HCT116 (cell line): ENCODE data around the gene CERS3. TPM values are rescaled to one million over a fixed set of nuclear protein-coding genes. Genes with fewer than 3 reads are reported as not detected.

ENCODE experiments used
- ATAC-seq: fragments of 200-7000 bp; cut with Tn5 transposase; 2 replicates; pipeline ENCODE4 v1.9.1; 2020; ENCODE audit warnings: mild to moderate bottlenecking, moderate library complexity
- BruUV-seq: library from RNA; stranded (reverse); fragments of 400-500 nt; replicated peaks from 2 replicates; lab custom pipeline; 2021; lab: Mats Ljungman, UMichigan
- CTCF ChIA-PET: fragments of 300-600 bp; sonication (Branson Sonifier 250); formaldehyde crosslinking; loops from one replicate; lab custom pipeline; 2021; ENCODE audit warnings: antibody characterized with exemption; lab: Charles Lee
- POLR2A ChIA-PET: fragments of 300-600, 350-600 bp; sonication (Branson Sonifier 250); formaldehyde crosslinking; loops from one replicate; lab custom pipeline; 2021; ENCODE audit warnings: antibody characterized with exemption; lab: Charles Lee
- RAD21 ChIA-PET, 2 experiments: fragments of 300-600 bp; sonication (Branson Sonifier 250); formaldehyde crosslinking; loops; one replicate each; lab custom pipeline; 2023; ENCODE audit warnings: low total read pairs in 2 of 2; ENCODE audit not compliant: uncharacterized antibody in 2 of 2, unreplicated experiment in 2 of 2, low non-redundant PET in 1 of 2; lab: Charles Lee
- DNase-seq: peaks from one replicate; pipeline ENCODE4 v3.0.0-alpha.2; 2010; ENCODE audit warnings: low read depth, low spot score
- H2AFZ ChIP-seq: fragments of 200-600 bp; shearing (Covaris generic), sonication (generic); 2 replicates; pipeline ENCODE4 v1.6.1; 2017; ENCODE audit warnings: low read depth, mixed run types, mixed read lengths, antibody characterized with exemption, low read length; ENCODE audit not compliant: poor library complexity, severe bottlenecking
- H3K27ac ChIP-seq: 2 replicates; pipeline ENCODE4 v1.5.1; 2012; ENCODE audit warnings: low read depth, low read length
- H3K27me3 ChIP-seq: fragments of 200-600 bp; sonication (generic); 2 replicates; pipeline ENCODE4 v1.6.1; 2016; ENCODE audit warnings: mixed run types, low read length, mixed read lengths; ENCODE audit not compliant: insufficient read depth
- H3K36me3 ChIP-seq, 2 experiments: fragments of 200-500 bp in 1 of 2; fragments of 200-600 bp in 1 of 2; sonication (Bioruptor generic) in 1 of 2; sonication (generic) in 1 of 2; 2 replicates each; pipeline versions ENCODE4 v1.5.1 to v1.6.1; 2014 to 2016; ENCODE audit warnings: low read length in 2 of 2, inconsistent platforms in 1 of 2, mixed read lengths in 1 of 2, mixed run types in 1 of 2; ENCODE audit not compliant: insufficient read depth in 2 of 2, control insufficient read depth in 1 of 2
- H3K4me1 ChIP-seq, 2 experiments: fragments of 200-600 bp in 1 of 2; sonication (generic) in 1 of 2; 2 replicates each; pipeline versions ENCODE4 v1.5.1 to v1.6.1; 2012 to 2017; ENCODE audit warnings: low read length in 2 of 2, inconsistent platforms in 1 of 2, mild to moderate bottlenecking in 1 of 2, mixed read lengths in 1 of 2, mixed run types in 1 of 2, moderate library complexity in 1 of 2; ENCODE audit not compliant: insufficient read depth in 2 of 2, control insufficient read depth in 1 of 2
- H3K4me2 ChIP-seq: fragments of 200-600 bp; sonication (generic); 2 replicates; pipeline ENCODE4 v1.6.1; 2017; ENCODE audit warnings: mixed run types, low read length, mixed read lengths
- H3K4me3 ChIP-seq, 2 experiments: fragments of 200-600 bp in 1 of 2; sonication (generic) in 1 of 2; replicated peaks in 1 of 2; 2 replicates each; pipeline ENCODE4 v1.5.1; 2011 to 2016; ENCODE audit warnings: low read length in 2 of 2, control low read depth in 1 of 2, low read depth in 1 of 2, mild to moderate bottlenecking in 1 of 2, mixed read lengths in 1 of 2, mixed run types in 1 of 2
- H3K79me2 ChIP-seq: fragments of 200-600 bp; sonication (generic); 2 replicates; pipeline ENCODE4 v1.6.1; 2017; ENCODE audit warnings: mild to moderate bottlenecking, mixed run types, low read length, moderate library complexity, mixed read lengths; ENCODE audit not compliant: insufficient read depth
- H3K9ac ChIP-seq: fragments of 200-600 bp; sonication (generic); 2 replicates; pipeline ENCODE4 v1.6.1; 2016; ENCODE audit warnings: low read length, mixed read lengths
- H3K9me2 ChIP-seq: fragments of 200-600 bp; sonication (generic), shearing (Covaris generic); 2 replicates; pipeline ENCODE4 v1.6.1; 2017; ENCODE audit warnings: mixed run types, mild to moderate bottlenecking, moderate library complexity; ENCODE audit not compliant: insufficient read depth
- H3K9me3 ChIP-seq, 2 experiments: fragments of 200-500 bp in 1 of 2; fragments of 200-600 bp in 1 of 2; sonication (Bioruptor generic) in 1 of 2; sonication (generic) in 1 of 2; 2 replicates each; pipeline ENCODE4 v1.6.1; 2014 to 2017; ENCODE audit warnings: low read length in 2 of 2, mixed read lengths in 2 of 2, inconsistent platforms in 1 of 2, low read depth in 1 of 2, mild to moderate bottlenecking in 1 of 2, mixed run types in 1 of 2, moderate library complexity in 1 of 2; ENCODE audit not compliant: control insufficient read depth in 1 of 2, insufficient read depth in 1 of 2
- H4K20me1 ChIP-seq: fragments of 200-600 bp; sonication (generic), shearing (Covaris generic); 2 replicates; pipeline ENCODE4 v1.6.1; 2017; ENCODE audit warnings: mixed run types, mild to moderate bottlenecking, moderate library complexity; ENCODE audit not compliant: insufficient read depth
- EGR1 ChIP-seq: IDR thresholded peaks from 2 replicates; pipeline ENCODE4 v1.6.1; 2012; ENCODE audit warnings: low read depth
- ELF1 ChIP-seq: IDR thresholded peaks from 2 replicates; pipeline ENCODE4 v1.6.1; 2012; ENCODE audit warnings: low read depth, borderline replicate concordance
- EZH2phosphoT487 ChIP-seq: fragments of 200-600 bp; IDR thresholded peaks from 2 replicates; pipeline ENCODE4 v1.6.1; 2018; ENCODE audit warnings: antibody characterized with exemption, borderline replicate concordance
- MAX ChIP-seq: IDR thresholded peaks from 2 replicates; pipeline ENCODE4 v1.6.1; 2012
- POLR2A ChIP-seq: IDR thresholded peaks from 2 replicates; pipeline ENCODE4 v1.7.0; 2011; ENCODE audit warnings: borderline replicate concordance; ENCODE audit not compliant: insufficient read depth, insufficient read length; ENCODE audit errors: extremely low read depth
- POLR2AphosphoS5 ChIP-seq: IDR thresholded peaks from 2 replicates; pipeline ENCODE4 v1.6.1; 2011; ENCODE audit warnings: mild to moderate bottlenecking, low read depth, low read length, moderate library complexity
- REST ChIP-seq: IDR thresholded peaks from 2 replicates; pipeline ENCODE4 v1.6.1; 2012; ENCODE audit warnings: low read depth
- SIN3A ChIP-seq: IDR thresholded peaks from 2 replicates; pipeline ENCODE4 v1.6.1; 2012; ENCODE audit warnings: low read depth
- SRF ChIP-seq: IDR thresholded peaks from 2 replicates; pipeline ENCODE4 v1.6.1; 2012; ENCODE audit warnings: low read depth
- TCF7L2 ChIP-seq: IDR thresholded peaks from 2 replicates; pipeline ENCODE4 v1.7.0; 2011; ENCODE audit warnings: borderline replicate concordance, inconsistent platforms; ENCODE audit not compliant: insufficient read depth, insufficient read length; ENCODE audit errors: extremely low read depth
- ZNF274 ChIP-seq: fragments of 200-500 bp; sonication (Bioruptor generic); IDR thresholded peaks from 2 replicates; pipeline ENCODE4 v1.6.1; 2014; ENCODE audit warnings: mild to moderate bottlenecking, low read depth, low read length, inconsistent platforms
- intact Hi-C: fragments of 100-400 bp; cut with micrococcal nuclease; formaldehyde crosslinking; loops from 2 replicates; pipeline ENCODE4 v1.10.0; 2022
- total RNA-seq: library from RNA; stranded (reverse); gene quantifications from one replicate; pipeline ENCODE4 v1.2.1, GENCODE V29; 2021; ENCODE audit not compliant: unreplicated experiment

CERS3 gene
- total RNA-seq, 1 experiment from 2014 or later = not detected

GRCh38 chr15:100531204-100531603 is 2.5 kb upstream of the CERS3 start:
- intact Hi-C loops = no loop called here
- Histone ChIP-seq H2AFZ (no peak overlapping the region), H3K36me3 (no peaks in the 10 kb centered on the region), H3K4me1 (no peaks in the 10 kb centered on the region), H3K27ac (no peak overlapping the region), H3K9me2 (no peaks in the 10 kb centered on the region), H3K9me3 (no peaks in the 10 kb centered on the region), H3K4me3 (no peak overlapping the region), H3K4me2 (no peak overlapping the region)
- ChIA-PET CTCF (interaction anchor here (0.8 kb wide), 1 partner anchor 189 kb away, joined by 3 read pairs; the partner anchor contains the start of gene ADAMTS17), POLR2A (no interaction called here), RAD21 (no interaction called here)
- BruUV-seq = no TSS peak
- ATAC-seq (no peak), DNase-seq (no peak)
- TF ChIP-seq TCF7L2 (no peak), MAX (no peak), SIN3A (no peak), EZH2phosphoT487 (no peak), POLR2AphosphoS5 (no peak), EGR1 (no peak)
- TF ChIP-seq, all 23 proteins: peak for 0
- peaks cover 45% of the 10 kb centered on the region for H3K27me3 ChIP-seq
- no peak overlapping the region for H3K9ac ChIP-seq
- H3K79me2 ChIP-seq = no peaks in the 10 kb centered on the region
- no peaks in the 10 kb centered on the region for H4K20me1 ChIP-seq

DNA sequence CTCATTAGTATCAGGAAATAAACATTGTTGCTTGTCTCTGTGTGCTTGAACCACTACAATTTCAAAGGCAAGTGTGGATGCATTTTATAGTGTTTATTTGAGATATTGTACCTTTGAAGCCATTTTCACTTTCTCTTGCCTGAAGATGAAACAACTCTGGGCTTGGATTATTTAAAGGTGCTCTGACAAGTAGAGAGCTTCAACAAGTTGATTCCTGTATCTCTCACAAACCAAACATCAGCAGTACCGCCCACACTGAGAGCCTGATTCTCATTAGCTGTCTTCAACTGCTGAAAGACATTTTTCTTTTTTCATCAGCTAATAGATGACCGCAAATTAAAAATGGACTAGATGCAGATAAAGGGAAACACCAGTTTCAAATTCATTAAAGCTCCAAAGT is 806 bp upstream of the CERS3 start:
- no peak overlapping the region for H3K27ac ChIP-seq
- DNase-seq (no peak), ATAC-seq (no peak)
- BruUV-seq = no TSS peak
- H2AFZ ChIP-seq = no peak overlapping the region
- CTCF ChIA-PET = no interaction called here
- no peaks in the 10 kb centered on the region for H3K9me3 ChIP-seq
- no peak overlapping the region for H3K4me2 ChIP-seq
- H3K9me2 ChIP-seq = no peaks in the 10 kb centered on the region
- H3K4me1 ChIP-seq = no peaks in the 10 kb centered on the region
- POLR2A ChIA-PET = no interaction called here
- H3K4me3 ChIP-seq = no peak overlapping the region
- H3K9ac ChIP-seq = no peak overlapping the region
- peaks cover 39% of the 10 kb centered on the region for H3K27me3 ChIP-seq
- no peaks in the 10 kb centered on the region for H4K20me1 ChIP-seq
- no peaks in the 10 kb centered on the region for H3K36me3 ChIP-seq
- RAD21 ChIA-PET = no interaction called here
- intact Hi-C loops = no loop called here
- TF ChIP-seq POLR2A = no peak
- TF ChIP-seq SRF = no peak
- TF ChIP-seq REST = no peak
- TF ChIP-seq ELF1 = no peak
- no peak for TF ChIP-seq ZNF274
- no peaks in the 10 kb centered on the region for H3K79me2 ChIP-seq
